Prostate gland (tissue), 2 donors: Measurements from ENCODE around the gene SBSN. TPM values are rescaled to one million over a fixed set of nuclear protein-coding genes. Genes with fewer than 3 reads are reported as not detected.

Experiments used
- DNase-seq: peaks from one replicate; pipeline ENCODE4 v3.0.0-alpha.2; 2019; ENCODE audit warnings: low spot score
- H3K27ac ChIP-seq, 2 donors: fragments of 200-600 bp; sonication (generic); 2 replicates each; pipeline ENCODE4 v1.5.1; 2017 to 2019
- H3K27me3 ChIP-seq: fragments of 200-600 bp; sonication (generic); replicated peaks from 2 replicates; pipeline ENCODE4 v1.5.1; 2019; ENCODE audit not compliant: insufficient read depth
- H3K36me3 ChIP-seq, 2 donors: fragments of 200-600 bp; sonication (generic); 1 replicate in 1 of 2; 2 replicates in 1 of 2; pipeline versions ENCODE4 v1.5.1 to v1.8.1; 2017 to 2019
- H3K4me1 ChIP-seq: fragments of 200-600 bp; sonication (generic); replicated peaks from 2 replicates; pipeline ENCODE4 v1.5.1; 2019
- H3K4me3 ChIP-seq, 2 donors: fragments of 200-600 bp; sonication (generic); 2 replicates each; pipeline ENCODE4 v1.5.1; 2017 to 2019
- H3K9me3 ChIP-seq: fragments of 200-600 bp; sonication (generic); 2 replicates; pipeline ENCODE4 v1.5.1; 2017
- POLR2A ChIP-seq: fragments of 450-650 bp; IDR thresholded peaks from one replicate; pipeline ENCODE4 v1.6.1; 2016; ENCODE audit warnings: antibody characterized with exemption, mild to moderate bottlenecking
- POLR2AphosphoS5 ChIP-seq: sonication (generic); formaldehyde crosslinking; IDR thresholded peaks from one replicate; pipeline ENCODE4 v1.6.1; 2017; ENCODE audit warnings: antibody characterized with exemption
- WGBS: methylation state at CpG from one replicate; pipeline ENCODE4 v1.1.5; 2018; 5-methylcytosine and 5-hydroxymethylcytosine counted together
- intact Hi-C: fragments of 100-400 bp; cut with DNase I; formaldehyde crosslinking; loops from one replicate; pipeline ENCODE4 v1.14.2; 2022
- total RNA-seq, 2 donors: library from RNA; depleted of rRNA; stranded (reverse); fragments of >200 nt; gene quantifications; one replicate each; pipeline ENCODE4 v1.1.0, GENCODE V29; 2016
- TF ChIP-seq, protein P1 (sequence below), 4 experiments: fragments of 200-600 bp in 2 of 4; fragments of 450-650 bp in 2 of 4; sonication (generic) in 2 of 4; IDR thresholded peaks; 1 replicate in 3 of 4; 2 replicates in 1 of 4; pipeline ENCODE4 v1.5.1; 2016 to 2019; ENCODE audit warnings: antibody characterized with exemption in 4 of 4, mild to moderate bottlenecking in 2 of 4, moderate library complexity in 2 of 4

SBSN gene
- total RNA-seq, 2 donors from 2014 or later, result 0.32 to 4.9 TPM

DNA sequence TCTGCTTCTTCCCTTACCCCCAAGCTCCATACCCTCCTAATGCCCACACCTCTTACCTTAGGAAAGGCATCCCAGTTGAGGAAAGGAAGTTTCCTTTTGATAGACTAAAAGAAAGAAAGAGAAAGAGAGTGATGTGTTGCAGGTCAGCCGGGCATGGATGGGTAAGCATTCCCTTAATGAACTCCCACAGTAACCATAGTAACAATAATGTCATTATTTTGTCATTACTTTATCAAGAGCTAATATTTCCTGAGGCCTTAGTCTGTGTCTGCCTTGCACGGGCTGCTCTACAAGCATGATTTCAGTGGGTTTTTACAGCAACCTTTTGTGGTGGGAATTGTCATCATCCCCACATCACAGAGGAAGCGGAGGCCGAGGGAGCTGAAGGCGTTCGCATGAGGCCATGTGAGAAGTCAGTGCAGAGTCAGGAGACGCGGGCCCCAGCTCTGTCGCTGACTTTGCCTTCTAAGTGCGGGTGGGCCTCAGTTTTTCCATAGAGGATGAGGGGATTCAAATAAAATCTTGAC, 40.4 kb downstream of the SBSN start:
- Histone ChIP-seq H3K4me3 (no peak overlapping the region), H3K36me3 (no peaks in the 10 kb centered on the region), H3K4me1 (no peaks in the 10 kb centered on the region), H3K9me3 (no peaks in the 10 kb centered on the region), H3K27ac (no peak overlapping the region), H3K27me3 (no peaks in the 10 kb centered on the region)
- no peak for DNase-seq
- WGBS, result 93% methylated on average over 10 of the region's 10 CpGs
- intact Hi-C loops, result no loop called here
- TF ChIP-seq POLR2A, result no peak
- no peak for TF ChIP-seq POLR2AphosphoS5

DNA sequence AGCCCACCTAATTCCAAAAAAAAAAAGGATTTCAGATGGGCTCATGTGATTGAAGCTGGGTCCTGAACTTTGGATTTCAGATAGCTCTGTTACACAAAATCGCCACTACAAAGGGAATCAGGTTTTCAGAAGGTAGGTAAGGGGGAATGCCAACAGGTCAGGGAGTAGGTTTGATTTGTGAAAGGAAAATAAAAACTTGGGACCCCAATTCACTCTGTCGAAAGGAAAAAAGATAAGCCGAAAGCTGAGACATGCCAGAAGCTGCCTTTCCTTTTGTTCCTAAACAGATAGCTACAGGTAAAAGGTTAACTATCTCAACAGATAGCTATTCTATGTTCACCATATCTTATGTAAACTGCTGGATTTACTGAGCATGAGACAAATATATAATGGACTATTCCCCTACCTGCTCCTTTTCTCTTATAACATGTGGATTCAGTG, 41.8 kb downstream of the SBSN start:
- no peak for DNase-seq
- no peak overlapping the region for H3K27ac ChIP-seq
- H3K9me3 ChIP-seq, result no peaks in the 10 kb centered on the region
- no peaks in the 10 kb centered on the region for H3K27me3 ChIP-seq
- no peak for TF ChIP-seq POLR2A
- TF ChIP-seq, protein P1, sequence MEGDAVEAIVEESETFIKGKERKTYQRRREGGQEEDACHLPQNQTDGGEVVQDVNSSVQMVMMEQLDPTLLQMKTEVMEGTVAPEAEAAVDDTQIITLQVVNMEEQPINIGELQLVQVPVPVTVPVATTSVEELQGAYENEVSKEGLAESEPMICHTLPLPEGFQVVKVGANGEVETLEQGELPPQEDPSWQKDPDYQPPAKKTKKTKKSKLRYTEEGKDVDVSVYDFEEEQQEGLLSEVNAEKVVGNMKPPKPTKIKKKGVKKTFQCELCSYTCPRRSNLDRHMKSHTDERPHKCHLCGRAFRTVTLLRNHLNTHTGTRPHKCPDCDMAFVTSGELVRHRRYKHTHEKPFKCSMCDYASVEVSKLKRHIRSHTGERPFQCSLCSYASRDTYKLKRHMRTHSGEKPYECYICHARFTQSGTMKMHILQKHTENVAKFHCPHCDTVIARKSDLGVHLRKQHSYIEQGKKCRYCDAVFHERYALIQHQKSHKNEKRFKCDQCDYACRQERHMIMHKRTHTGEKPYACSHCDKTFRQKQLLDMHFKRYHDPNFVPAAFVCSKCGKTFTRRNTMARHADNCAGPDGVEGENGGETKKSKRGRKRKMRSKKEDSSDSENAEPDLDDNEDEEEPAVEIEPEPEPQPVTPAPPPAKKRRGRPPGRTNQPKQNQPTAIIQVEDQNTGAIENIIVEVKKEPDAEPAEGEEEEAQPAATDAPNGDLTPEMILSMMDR (IDR thresholded peaks at IDR 0.05), result no peak
- no peak for TF ChIP-seq POLR2AphosphoS5
- H3K4me3 ChIP-seq, result no peak overlapping the region
- no peaks in the 10 kb centered on the region for H3K4me1 ChIP-seq
- H3K36me3 ChIP-seq, result no peaks in the 10 kb centered on the region
- intact Hi-C loops, result no loop called here
- WGBS, result 74% methylated on average over 3 of the region's 3 CpGs

DNA sequence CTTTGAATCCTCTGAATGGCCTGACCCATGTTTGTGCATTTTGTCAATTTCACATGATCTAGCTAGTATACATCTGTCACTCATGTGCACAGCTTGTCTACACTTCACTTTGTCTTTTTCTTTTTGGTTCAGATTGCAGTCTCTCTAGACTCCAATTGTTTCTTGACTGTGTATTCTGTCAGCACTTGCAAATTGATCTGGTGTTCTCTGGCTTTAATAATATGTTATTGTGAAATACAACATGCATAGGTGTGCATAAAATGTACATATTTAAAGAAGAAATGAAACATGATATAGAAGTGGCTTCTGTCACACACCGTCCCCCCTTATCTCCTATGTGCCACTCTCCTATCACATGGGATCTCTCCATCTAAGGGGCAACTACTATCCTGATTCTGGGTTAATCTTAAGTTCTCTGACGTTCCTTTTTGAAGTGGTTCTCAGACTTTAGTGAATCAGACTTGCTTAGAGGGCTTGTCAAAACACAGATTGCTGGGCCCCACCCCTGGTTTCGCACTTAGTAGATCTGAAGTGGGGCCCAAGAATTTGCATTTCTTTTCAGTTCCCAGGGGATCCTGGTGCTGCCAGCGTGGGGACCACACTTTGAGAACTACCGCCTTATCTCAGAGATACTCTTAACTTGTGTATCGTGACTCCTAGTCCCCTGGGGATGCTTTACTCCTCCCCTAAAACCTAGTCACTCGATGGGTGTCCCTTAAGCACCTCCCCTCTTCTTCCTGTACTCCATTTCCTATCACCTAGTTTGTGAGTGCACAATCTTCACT, 43.7 kb downstream of the SBSN start:
- DNase-seq, result no peak
- H3K27ac ChIP-seq, result no peak overlapping the region
- no peaks in the 10 kb centered on the region for H3K36me3 ChIP-seq
- no peak overlapping the region for H3K4me3 ChIP-seq
- 73% methylated on average over 7 of the region's 7 CpGs for WGBS
- intact Hi-C loops, result no loop called here
- H3K27me3 ChIP-seq, result no peaks in the 10 kb centered on the region
- H3K4me1 ChIP-seq, result no peaks in the 10 kb centered on the region
- no peaks in the 10 kb centered on the region for H3K9me3 ChIP-seq
- TF ChIP-seq POLR2AphosphoS5 (no peak), POLR2A (no peak)
- TF ChIP-seq, protein P1 (IDR thresholded peaks at IDR 0.05), result no peak

DNA sequence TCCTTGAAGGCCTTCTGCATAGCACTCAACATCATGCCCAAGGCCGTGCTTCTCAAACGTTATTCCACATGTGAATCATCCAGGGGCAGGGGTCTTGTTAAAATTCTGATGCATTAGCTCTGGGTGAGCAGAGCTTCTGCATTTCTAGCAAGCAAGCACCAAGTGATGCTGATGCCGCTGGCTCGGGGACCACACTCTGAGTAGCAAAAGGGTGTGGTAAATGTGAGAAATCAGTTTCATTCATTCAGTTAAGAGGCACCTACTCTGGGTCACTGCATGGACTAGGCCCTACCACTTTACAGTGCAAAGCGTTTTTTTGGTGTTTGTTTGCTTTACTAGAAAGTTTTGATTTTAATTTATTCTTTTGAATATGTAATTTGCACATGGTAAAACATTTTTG, 45.0 kb downstream of the SBSN start:
- Histone ChIP-seq H3K4me3 (no peak overlapping the region), H3K27ac (no peak overlapping the region), H3K9me3 (no peaks in the 10 kb centered on the region), H3K4me1 (no peaks in the 10 kb centered on the region), H3K27me3 (no peaks in the 10 kb centered on the region), H3K36me3 (no peaks in the 10 kb centered on the region)
- WGBS, result 71% methylated on average over 5 of the region's 5 CpGs
- TF ChIP-seq POLR2AphosphoS5, result no peak
- TF ChIP-seq POLR2A, result no peak
- TF ChIP-seq, protein P1 (IDR thresholded peaks at IDR 0.05), result no peak
- no peak for DNase-seq
- intact Hi-C loops, result no loop called here

DNA sequence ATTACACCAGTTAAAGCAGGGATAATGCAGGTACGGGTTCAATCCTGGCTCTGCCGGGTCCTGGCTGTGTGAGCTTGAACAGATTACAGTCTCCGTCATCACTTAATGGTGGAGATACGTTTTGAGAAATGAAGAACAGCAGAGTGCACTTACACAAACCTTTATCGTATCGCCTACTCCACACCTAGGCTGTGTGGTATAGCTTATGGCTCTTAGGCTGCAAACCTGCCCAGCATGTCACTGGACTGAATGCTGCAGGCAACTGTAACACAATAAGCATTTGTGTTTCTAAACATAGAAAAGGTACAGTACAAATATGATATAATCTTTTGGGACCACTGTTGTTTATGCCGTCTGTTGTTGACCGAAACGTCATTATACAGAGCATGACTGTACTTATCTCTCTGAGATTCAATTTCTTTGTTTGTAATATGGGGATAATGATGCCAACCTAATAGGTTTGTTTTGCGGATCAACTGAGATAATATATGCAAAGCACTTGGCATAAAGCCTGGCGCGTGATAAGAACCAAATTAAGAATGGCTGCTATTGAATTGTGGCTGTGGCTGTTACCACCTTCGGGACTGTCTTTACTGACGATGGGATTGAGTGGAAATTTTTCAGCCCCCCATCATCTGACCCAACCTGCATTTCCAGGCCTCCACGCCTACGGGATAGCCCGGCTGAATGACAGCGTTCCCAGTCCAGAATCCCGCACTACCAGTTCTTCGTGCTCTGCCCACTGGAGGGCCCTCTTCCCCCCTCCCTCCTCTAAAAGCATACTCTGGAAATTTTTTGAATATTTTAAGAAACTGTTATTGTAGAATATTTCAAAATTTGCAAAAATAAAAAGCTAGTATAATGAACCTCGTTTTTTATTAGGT, 49.1 kb downstream of the SBSN start:
- no peaks in the 10 kb centered on the region for H3K36me3 ChIP-seq

More for the DNA sequence above, 49.1 kb downstream of the SBSN start:
- no peak overlapping the region for H3K4me3 ChIP-seq
- H3K27me3 ChIP-seq, result no peaks in the 10 kb centered on the region
- WGBS, result 52% methylated on average over 21 of the region's 21 CpGs
- no peaks in the 10 kb centered on the region for H3K4me1 ChIP-seq
- no peak for DNase-seq
- intact Hi-C loops, result no loop called here
- TF ChIP-seq POLR2AphosphoS5 (no peak), POLR2A (no peak)
- TF ChIP-seq, protein P1 (IDR thresholded peaks at IDR 0.05), result no peak
- H3K27ac ChIP-seq, result no peak overlapping the region
- no peaks in the 10 kb centered on the region for H3K9me3 ChIP-seq
